ENCODE data around the gene XKR7.

- no peak for TF ChIP-seq CTCF (IDR thresholded peaks at IDR 0.05)
- TF ChIP-seq POLR2A (IDR thresholded peaks at IDR 0.05), result no peak
Observed at GRCh38 chr20:31924561-31924960, 43.4 kb upstream of the XKR7 start.

All from esophagus squamous epithelium (tissue), 4 donors.